ENCODE measurements around the gene BAZ2A. TPM values are rescaled to one million over a fixed set of nuclear protein-coding genes. Genes with fewer than 3 reads are reported as not detected.
"Not testable (repeated sequence)": the region's sequence is repeated elsewhere in the genome, so short reads cannot be mapped to it uniquely, and the experiment has no call there.

BAZ2A gene
- 49.0 TPM for total RNA-seq
- long read RNA-seq, partial matches to known transcripts = 13 of 32 reads
- long read RNA-seq, other reads (novel, unspliced or antisense) = 19 of 32 reads

DNA sequence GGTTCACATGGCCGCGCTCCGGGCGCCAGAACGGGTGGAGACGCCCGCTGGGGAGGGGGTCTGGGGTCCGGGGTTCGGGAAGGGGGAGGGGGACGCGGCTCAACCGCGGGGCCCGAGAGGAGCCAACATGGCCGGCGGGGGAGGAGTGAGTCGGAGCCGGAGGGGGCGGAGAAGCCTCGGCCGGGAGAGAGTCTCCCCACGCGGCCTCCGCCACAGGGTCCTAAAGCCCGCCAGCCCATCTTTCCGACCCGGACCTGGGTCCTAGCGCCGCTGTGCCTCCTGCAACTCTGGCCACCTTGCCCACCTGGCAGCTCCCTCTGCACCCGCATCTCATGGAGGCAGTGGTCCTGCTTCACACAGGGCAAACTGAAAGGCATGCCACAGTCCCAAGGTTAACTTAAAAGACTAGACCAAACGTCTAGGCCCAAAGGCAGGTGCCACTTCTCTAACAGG lies at the start of gene BAZ2A:
Gene BAZ2A (minus strand): TSS at position 147 of the 453 bp plus-strand sequence. CDS start 12,796 bp downstream, outside the sequence.
- DNase-seq (ENCODE audit: low spot score) = peak; percentile 96
- intact Hi-C loops (cut with DNase I) = no loop called here

DNA sequence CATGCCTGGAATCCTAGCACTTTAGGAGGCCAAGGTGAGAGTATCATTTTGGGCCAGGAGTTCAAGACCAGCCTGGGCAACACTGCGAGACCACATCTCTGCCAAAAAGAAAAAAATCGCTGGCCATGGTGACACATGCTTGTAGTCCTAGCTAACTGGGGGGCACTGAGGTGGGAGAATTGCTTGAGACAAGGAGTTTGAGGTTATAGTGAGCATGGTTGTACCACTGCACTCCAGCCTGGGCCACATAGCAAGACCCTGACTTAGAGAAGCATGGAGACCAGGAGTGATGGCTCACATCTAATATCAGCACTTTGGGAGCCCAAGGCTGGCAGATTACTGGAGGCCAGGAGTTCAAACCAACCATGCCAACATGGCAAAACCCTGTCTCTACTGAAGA lies 48.7 kb upstream of the BAZ2A start:
- intact Hi-C loops (cut with DNase I) = no loop called here
- DNase-seq (ENCODE audit: low spot score) = no peak

DNA sequence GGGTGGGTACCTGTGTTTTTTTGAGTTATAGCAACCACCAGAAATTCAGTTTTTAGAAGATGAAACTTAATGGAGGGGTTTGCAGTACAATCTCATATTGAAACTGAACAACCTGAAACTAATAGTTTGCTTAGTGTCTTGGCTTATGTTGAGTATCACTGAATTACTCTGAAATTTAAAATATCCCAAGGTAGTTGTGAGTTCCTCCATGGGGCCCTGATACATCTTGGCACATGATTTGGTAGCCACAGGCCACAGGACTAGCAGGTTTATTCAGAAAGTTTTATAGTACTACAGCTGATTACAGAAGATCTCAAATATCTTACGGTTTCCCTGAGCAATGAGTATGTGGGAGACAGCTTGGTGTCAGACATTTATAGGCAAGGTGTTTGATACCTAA lies 47.6 kb upstream of the BAZ2A start:
- intact Hi-C loops (cut with DNase I) = no loop called here
- DNase-seq (ENCODE audit: low spot score) = no peak

DNA sequence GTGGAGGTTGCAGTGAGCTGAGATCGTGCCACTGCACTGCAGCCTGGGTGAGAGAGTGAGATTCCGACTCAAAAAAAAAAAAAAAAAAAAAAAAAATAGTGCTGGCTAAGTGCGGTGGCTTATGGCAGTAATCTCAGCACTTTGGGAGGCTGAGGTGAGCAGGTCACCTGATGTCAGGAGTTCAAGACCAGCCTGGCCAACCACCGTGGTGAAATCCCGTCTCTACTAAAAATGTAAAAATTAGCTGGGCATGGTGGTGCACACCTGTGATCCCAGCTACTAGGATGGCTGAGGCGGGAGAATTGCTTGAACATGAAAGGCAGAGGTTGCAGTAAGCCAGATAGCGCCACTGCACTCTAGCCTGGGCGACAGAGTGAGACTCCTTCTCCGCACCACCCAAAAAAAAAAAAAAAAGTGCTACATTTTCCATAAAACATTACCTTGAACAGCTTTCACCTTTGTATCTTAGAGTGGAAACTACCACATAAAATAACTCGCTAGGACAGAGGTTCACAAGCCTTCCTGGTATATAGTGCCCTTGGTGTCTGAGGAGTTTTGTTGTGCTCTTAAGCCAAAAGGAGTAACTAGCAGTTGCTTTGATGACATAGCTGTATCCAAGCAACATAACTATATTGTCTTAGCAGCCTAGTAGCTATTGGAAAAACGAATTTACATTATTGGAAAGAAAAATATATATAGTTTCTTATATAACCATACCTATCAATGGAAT lies 46.9 kb upstream of the BAZ2A start:
- DNase-seq (ENCODE audit: low spot score) = no peak
- intact Hi-C loops (cut with DNase I) = no loop called here

GRCh38 chr12:56671608-56672007 lies 41.5 kb upstream of the BAZ2A start:
- intact Hi-C loops (cut with DNase I) = no loop called here
- DNase-seq (ENCODE audit: low spot score) = no peak

DNA sequence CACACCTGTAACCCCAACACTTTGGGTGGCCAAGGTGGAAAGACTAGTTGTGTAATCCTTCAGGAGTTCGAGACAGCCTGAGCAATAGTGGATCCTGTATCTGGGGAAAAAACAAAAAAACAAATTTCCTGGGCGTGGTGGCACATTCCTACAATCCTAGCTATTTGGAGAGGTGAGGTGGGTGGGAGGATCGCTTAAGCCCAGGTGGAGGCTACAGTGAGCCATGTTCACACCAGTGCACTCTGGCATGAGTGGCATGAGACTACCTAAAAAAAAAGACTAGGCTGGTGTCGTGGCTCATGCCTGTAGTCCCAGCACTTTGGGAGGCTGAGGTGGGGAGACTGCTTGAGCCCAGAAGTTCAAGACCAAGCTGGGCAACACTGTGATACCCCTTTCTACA lies 40.7 kb upstream of the BAZ2A start:
- no peak for DNase-seq (ENCODE audit: low spot score)
- intact Hi-C loops (cut with DNase I) = no loop called here

DNA sequence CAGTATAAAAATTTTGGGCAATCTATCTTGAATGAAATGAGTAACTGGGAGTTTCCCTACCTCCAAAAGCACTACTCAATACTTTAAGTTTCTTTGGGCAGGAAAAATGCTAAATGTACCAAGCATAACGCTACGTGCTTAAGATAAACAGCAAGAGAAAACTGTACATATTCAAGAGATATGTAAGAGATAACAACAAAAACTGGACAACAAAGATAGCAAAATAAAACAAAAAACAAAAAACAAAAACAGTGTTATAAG lies 38.0 kb upstream of the BAZ2A start:
- DNase-seq (ENCODE audit: low spot score) = no peak
- intact Hi-C loops (cut with DNase I) = no loop called here

DNA sequence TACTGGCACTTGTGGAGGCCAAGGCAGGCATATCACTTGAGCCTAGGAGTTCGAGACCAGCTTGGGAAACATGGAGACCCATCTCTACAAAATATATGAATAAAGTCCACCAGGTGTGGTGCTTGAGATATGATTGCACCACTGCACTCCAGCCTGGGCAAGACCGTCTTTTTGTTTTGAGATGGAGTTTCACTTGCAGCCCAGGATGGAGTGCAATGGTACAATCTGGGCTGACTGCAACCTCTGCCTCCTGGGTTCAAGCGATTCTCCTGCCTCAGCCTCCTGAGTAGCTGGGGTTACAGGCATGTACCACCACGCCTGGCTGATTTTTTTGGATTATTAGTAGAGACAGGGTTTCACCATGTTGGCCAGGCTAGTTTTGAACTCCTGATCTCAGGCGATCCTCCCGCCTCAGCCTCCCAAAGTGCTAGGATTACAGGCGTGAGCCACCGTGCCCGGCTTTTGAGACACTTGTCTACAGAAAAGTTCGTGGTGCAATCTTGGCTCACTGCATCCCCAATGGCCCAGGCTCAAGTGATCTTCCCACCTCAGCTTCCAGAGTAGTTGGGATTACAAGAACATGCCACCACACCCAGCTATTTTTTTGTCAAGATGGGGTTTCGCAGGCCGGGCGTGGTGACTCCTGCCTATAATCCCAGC lies 32.0 kb upstream of the BAZ2A start:
- intact Hi-C loops (cut with DNase I) = no loop called here
- no peak for DNase-seq (ENCODE audit: low spot score)

DNA sequence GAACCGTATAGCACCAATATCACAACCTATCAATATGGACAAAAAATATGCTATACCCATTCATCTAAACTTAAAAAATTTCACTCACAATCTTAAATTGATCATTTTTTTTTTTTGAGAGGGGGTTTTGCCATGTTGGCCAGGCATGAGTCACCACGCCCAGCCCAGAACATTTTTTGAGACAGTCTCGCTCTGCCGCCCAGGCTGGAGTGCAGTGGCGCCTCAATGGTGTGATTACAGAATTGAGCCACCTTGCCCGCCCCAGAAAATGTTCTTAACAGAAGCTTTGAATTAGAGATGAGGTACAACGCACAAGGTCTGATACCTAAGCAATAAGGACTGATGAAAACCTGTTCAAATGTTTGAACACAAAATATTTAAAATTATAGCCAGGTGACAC lies 31.4 kb upstream of the BAZ2A start:
- intact Hi-C loops (cut with DNase I) = no loop called here
- no peak for DNase-seq (ENCODE audit: low spot score)

DNA sequence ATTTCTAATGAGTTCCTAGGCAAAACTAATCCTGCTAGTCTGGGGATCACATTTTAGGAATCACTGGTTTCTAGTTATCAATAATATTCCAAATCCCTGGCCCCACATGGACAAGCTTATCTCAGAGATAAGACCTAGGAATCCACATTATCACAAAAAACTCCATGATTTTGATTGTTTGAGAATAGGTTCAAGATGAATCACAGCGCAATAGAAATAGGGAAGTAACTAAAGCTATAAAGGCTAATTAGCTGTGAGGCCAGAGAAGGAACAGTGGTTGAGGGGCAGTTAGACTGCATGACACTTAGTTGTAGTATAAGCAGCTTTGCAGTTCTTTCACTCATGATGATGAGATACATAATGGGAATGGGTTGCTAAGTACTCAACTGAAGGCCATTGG lies 28.8 kb upstream of the BAZ2A start:
- DNase-seq (ENCODE audit: low spot score) = no peak
- intact Hi-C loops (cut with DNase I) = no loop called here

DNA sequence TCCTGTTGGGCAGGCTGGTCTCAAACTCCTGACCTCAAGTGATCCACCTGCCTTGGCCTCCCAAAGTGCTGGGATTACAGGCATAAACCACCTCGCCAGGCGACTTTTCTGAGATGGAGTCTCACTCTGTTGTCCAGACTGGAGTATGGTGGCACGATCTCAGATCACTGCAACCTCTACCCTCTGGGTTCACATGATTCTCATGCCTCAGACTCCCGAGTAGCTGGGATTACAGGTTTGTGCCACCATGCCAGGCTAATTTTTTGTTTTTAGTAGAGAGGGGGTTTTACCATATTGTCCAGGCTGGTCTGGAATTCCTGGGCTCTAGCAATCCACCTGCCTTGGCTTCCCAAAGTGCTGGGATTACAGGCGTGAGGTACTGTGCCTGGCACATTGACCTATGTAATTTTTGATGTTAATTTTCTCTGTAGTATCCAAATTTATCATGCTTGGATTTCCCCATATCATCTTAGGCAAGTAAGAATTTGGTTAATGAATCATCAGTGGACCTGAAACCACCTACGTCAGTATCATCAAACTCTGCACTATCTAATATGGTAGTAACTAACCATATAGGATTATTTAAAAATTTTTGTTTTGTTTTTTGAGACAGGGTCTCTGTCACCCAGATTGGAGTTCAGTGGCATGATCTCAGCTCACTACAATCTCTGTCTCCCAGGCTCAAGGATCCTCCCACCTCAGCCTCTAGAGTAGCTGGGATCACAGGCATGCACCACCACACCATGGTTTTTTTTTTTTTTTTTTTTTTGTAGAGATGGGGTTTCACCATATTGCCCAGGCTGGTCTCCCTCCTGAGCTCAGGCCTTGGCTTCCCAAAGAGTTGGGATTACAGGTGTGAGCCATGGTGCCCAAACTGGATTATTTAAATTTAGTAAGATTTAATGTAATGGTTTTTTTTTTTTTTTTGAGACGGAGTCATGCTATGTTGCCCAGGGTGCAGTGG lies 27.6 kb upstream of the BAZ2A start:
- intact Hi-C loops (cut with DNase I) = no loop called here

GRCh38 chr12:56653781-56654180 lies 23.7 kb upstream of the BAZ2A start:
- intact Hi-C loops (cut with DNase I); DNase-seq (ENCODE audit: low spot score): not testable (repeated sequence)

More for the DNA sequence above, 27.6 kb upstream of the BAZ2A start:
- DNase-seq (ENCODE audit: low spot score) = no peak

DNA sequence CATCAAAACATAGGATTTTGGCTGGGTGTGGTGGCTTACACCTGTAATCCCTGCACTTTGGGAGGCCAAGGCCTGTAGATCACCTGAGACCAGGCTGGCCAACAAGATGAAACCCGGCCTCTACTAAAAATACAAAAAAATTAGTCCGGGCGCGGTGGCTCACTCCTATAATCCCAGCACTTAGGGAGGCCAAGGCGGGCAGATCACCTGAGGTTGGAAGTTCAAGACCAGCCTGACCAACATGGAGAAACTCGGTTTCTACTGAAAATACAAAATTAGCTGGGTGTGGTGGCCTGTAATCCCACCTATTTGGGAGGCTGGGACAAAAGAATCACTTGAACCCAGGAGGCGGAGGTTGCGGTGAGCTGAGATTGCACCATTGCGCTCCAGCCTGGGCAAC lies 17.9 kb upstream of the BAZ2A start:
- DNase-seq (ENCODE audit: low spot score); intact Hi-C loops (cut with DNase I): not testable (repeated sequence)

DNA sequence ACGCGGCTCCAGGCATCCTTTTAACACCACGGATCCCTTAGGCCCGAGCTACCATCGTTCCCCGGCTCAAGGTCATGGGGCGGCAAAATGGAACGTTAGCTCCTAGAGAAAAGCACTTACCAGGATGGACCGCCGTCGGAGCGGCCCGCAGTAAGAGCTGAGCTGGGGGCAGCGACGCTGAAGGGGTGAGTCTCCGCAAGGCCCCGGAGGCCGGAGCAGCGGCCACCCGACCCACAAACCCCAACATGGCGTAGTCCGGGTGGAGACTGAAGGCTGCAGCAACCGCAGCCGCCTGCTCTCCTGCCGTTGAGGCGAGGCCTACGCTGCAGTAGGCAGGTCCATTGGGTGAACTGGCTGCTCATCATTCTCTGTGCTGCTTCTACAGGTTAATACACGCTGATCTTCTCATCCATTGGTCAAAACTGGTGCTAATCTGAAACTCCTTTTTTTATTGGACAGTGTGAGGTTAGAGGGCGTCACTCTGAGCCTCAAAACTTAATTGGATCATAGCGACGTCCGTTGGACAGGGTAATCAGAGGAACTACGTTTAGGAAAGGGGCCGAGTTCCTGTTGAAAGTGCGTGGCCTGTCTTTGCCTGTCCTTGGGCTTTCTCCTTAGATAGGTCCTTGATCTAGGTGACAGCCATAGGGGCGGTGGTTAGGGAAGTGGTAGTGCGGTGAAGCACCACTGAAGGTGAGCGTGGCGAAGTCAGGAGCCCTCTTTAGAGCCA lies 15.8 kb upstream of the BAZ2A start, which contains the start of gene ATP5F1B:
Gene ATP5F1B (minus strand): TSS at position 268 of the 730 bp plus-strand sequence. CDS start 21 bp downstream, at position 247.
- intact Hi-C loops (cut with DNase I) = loop anchor here (2.0 kb wide), 1 partner anchor 41 kb away; no protein-coding TSS in a partner anchor
- peak; percentile 99 for DNase-seq (ENCODE audit: low spot score)

GRCh38 chr12:56645201-56645716 lies 15.1 kb upstream of the BAZ2A start:
- intact Hi-C loops (cut with DNase I) = loop anchor here (2.0 kb wide), 1 partner anchor 42 kb away; no protein-coding TSS in a partner anchor

DNA sequence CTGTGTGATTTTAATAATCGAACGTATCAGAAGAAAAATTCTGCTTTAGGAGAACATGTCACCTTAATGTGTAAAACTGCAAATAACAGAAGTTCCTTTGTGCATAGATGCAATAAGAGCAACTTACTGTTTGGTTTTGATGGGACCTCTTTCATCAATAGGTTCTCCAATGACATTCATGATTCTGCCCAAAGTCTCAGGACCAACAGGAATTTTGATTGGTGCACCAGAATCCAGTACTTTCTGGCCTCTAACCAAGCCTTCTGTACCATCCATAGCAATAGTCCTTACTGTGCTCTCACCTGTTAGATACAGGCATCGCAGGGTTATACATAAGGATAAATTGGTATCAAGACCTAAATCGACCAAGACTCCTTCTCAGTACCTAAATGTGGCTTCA lies 14.5 kb upstream of the BAZ2A start:
- intact Hi-C loops (cut with DNase I) = loop anchor here (2.0 kb wide), 1 partner anchor 42 kb away; no protein-coding TSS in a partner anchor

More at GRCh38 chr12:56645201-56645716, 15.1 kb upstream of the BAZ2A start:
- no peak for DNase-seq (ENCODE audit: low spot score)

GRCh38 chr12:56641219-56641618 lies 11.1 kb upstream of the BAZ2A start:
- intact Hi-C loops (cut with DNase I) = loop anchor here (2.0 kb wide), 1 partner anchor 24 kb away; no protein-coding TSS in a partner anchor
- no peak for DNase-seq (ENCODE audit: low spot score)

More for the DNA sequence above, 14.5 kb upstream of the BAZ2A start:
- no peak for DNase-seq (ENCODE audit: low spot score)

DNA sequence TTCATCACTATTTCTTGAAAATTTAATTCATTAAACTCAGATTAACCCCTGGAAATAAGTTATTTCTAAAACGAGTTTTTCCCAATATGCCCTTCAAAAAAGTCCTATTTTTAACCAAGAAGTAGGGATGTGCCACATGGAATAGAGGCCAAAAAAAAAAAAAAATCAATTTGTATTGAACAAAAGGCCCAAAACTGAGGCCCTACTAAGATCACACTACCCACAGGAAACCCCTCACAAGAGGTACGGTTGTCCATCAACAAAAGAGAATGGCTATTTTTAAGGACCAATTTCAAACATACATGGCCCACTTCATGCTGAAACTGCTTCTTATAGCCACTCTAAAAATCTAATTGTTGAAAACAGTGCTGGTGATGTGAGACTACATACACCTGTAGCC lies 7.5 kb upstream of the BAZ2A start:
- intact Hi-C loops (cut with DNase I) = loop anchor here (2.0 to 5.0 kb wide), 5 partner anchors 51 to 123 kb away; partner anchors contain the start of genes NACA and PTGES3
- no peak for DNase-seq (ENCODE audit: low spot score)
